Astrocyte (in vitro differentiated cells and primary cell): ENCODE results near the gene OR6C65. TPM values are rescaled to one million over a fixed set of nuclear protein-coding genes. Genes with fewer than 3 reads are reported as not detected.
"Not testable (repeated sequence)": the region's sequence is repeated elsewhere in the genome, so short reads cannot be mapped to it uniquely, and the experiment has no call there.

Experiments
- DNase-seq: peaks from one replicate; pipeline ENCODE4 v3.0.0-alpha.2; 2010; ENCODE audit warnings: low read depth
- FAIRE-seq: peaks from 2 replicates; lab custom pipeline; 2011; peaks lifted over from hg19 to GRCh38; lab: Jason Lieb, UNC
- H2AFZ ChIP-seq: 2 replicates; pipeline ENCODE4 v1.6.0; 2012; ENCODE audit warnings: low read depth, low read length, inconsistent platforms
- H3K27ac ChIP-seq: 2 replicates; pipeline ENCODE4 v1.5.1; 2011; ENCODE audit warnings: low read depth, low read length, inconsistent platforms
- H3K27me3 ChIP-seq: 2 replicates; pipeline ENCODE4 v1.6.0; 2011; ENCODE audit warnings: low read length, inconsistent platforms; ENCODE audit not compliant: insufficient read depth
- H3K36me3 ChIP-seq: 2 replicates; pipeline ENCODE4 v1.5.1; 2011; ENCODE audit warnings: low read length, inconsistent platforms; ENCODE audit not compliant: insufficient read depth
- H3K4me1 ChIP-seq: 2 replicates; pipeline ENCODE4 v1.5.1; 2011; ENCODE audit warnings: low read length, inconsistent platforms; ENCODE audit not compliant: insufficient read depth
- H3K4me2 ChIP-seq: 2 replicates; pipeline ENCODE4 v1.6.0; 2012; ENCODE audit warnings: low read length, inconsistent platforms
- H3K4me3 ChIP-seq: 2 replicates; pipeline ENCODE4 v1.5.1; 2011; ENCODE audit warnings: low read depth, mild to moderate bottlenecking, low read length, inconsistent platforms; ENCODE audit not compliant: insufficient read depth
- H3K79me2 ChIP-seq: 2 replicates; pipeline ENCODE4 v1.6.0; 2012; ENCODE audit warnings: mild to moderate bottlenecking, low read length, inconsistent platforms; ENCODE audit not compliant: insufficient read depth
- H3K9ac ChIP-seq: 2 replicates; pipeline ENCODE4 v1.6.0; 2012; ENCODE audit warnings: mild to moderate bottlenecking, low read length, inconsistent platforms
- H3K9me3 ChIP-seq: 2 replicates; pipeline ENCODE4 v1.5.1; 2012; ENCODE audit warnings: low read depth, mild to moderate bottlenecking, low read length, inconsistent platforms; ENCODE audit not compliant: insufficient read depth
- H4K20me1 ChIP-seq: 2 replicates; pipeline ENCODE4 v1.6.0; 2012; ENCODE audit warnings: low read length, inconsistent platforms; ENCODE audit not compliant: insufficient read depth
- H3K27ac Mint-ChIP-seq: one replicate; pipeline ENCODE4 v1.8.0; 2021; ENCODE audit warnings: mild to moderate bottlenecking, mixed read lengths; ENCODE audit not compliant: unreplicated experiment
- H3K27me3 Mint-ChIP-seq: one replicate; pipeline ENCODE4 v1.8.0; 2021; ENCODE audit warnings: low read depth, mixed read lengths; ENCODE audit not compliant: unreplicated experiment
- H3K36me3 Mint-ChIP-seq: one replicate; pipeline ENCODE4 v1.8.0; 2021; ENCODE audit warnings: low read depth, mixed read lengths; ENCODE audit not compliant: unreplicated experiment
- H3K4me1 Mint-ChIP-seq: one replicate; pipeline ENCODE4 v1.8.0; 2021; ENCODE audit warnings: low read depth, mixed read lengths; ENCODE audit not compliant: unreplicated experiment
- H3K4me3 Mint-ChIP-seq: one replicate; pipeline ENCODE4 v1.8.0; 2021; ENCODE audit warnings: mild to moderate bottlenecking, moderate library complexity, mixed read lengths; ENCODE audit not compliant: unreplicated experiment
- H3K9me3 Mint-ChIP-seq: one replicate; pipeline ENCODE4 v1.8.0; 2021; ENCODE audit warnings: mild to moderate bottlenecking, mixed read lengths; ENCODE audit not compliant: unreplicated experiment
- CTCF ChIP-seq: IDR thresholded peaks from 2 replicates; pipeline ENCODE4 v1.5.1; 2011; ENCODE audit warnings: low read depth, mild to moderate bottlenecking, inconsistent platforms, low read length, moderate library complexity; ENCODE audit not compliant: insufficient read depth
- EZH2 ChIP-seq: IDR thresholded peaks from 2 replicates; pipeline ENCODE4 v1.6.1; 2012; ENCODE audit warnings: mild to moderate bottlenecking, low read length, inconsistent platforms; ENCODE audit not compliant: insufficient read depth
- total RNA-seq: library from RNA; stranded (reverse); gene quantifications from 2 replicates; pipeline ENCODE4 v1.2.1, GENCODE V29; 2021

OR6C65 gene
- total RNA-seq, 1 donor from 2014 or later, result not detected

- TF ChIP-seq CTCF, result no peak
- TF ChIP-seq EZH2, result no peak
- Histone ChIP-seq H2AFZ (no peak overlapping the region), H3K4me1 (no peaks in the 10 kb centered on the region), H3K27me3 (no peaks in the 10 kb centered on the region), H3K9me3 (no peaks in the 10 kb centered on the region), H4K20me1 (no peaks in the 10 kb centered on the region), H3K9ac (no peak overlapping the region), H3K36me3 (no peaks in the 10 kb centered on the region), H3K4me2 (no peak overlapping the region), H3K4me3 (no peak overlapping the region), H3K27ac (no peak overlapping the region), H3K79me2 (no peaks in the 10 kb centered on the region)
- H3K27ac Mint-ChIP-seq, result no peak overlapping the region
- no peak for DNase-seq
- no peaks in the 10 kb centered on the region for H3K9me3 Mint-ChIP-seq
- FAIRE-seq, result no peak
- H3K27me3 Mint-ChIP-seq, result no peaks in the 10 kb centered on the region
- H3K4me1 Mint-ChIP-seq, result peaks cover 8% of the 10 kb centered on the region
- no peak overlapping the region for H3K4me3 Mint-ChIP-seq
- no peaks in the 10 kb centered on the region for H3K36me3 Mint-ChIP-seq
These were observed 8.1 kb upstream of the OR6C65 start for GRCh38 chr12:55392032-55392795.

- no peaks in the 10 kb centered on the region for H3K27me3 Mint-ChIP-seq
- FAIRE-seq (no peak), DNase-seq (no peak)
- H3K9ac ChIP-seq, result no peak overlapping the region
- no peaks in the 10 kb centered on the region for H3K36me3 ChIP-seq
- H4K20me1 ChIP-seq, result no peaks in the 10 kb centered on the region
- H3K27me3 ChIP-seq, result no peaks in the 10 kb centered on the region
- TF ChIP-seq EZH2 (no peak), CTCF (no peak)
- H3K36me3 Mint-ChIP-seq, result no peaks in the 10 kb centered on the region
- H3K9me3 ChIP-seq, result no peaks in the 10 kb centered on the region
- peak overlapping the region; percentile 59 for H3K27ac Mint-ChIP-seq
- H3K79me2 ChIP-seq, result no peaks in the 10 kb centered on the region
- no peak overlapping the region for H3K4me3 ChIP-seq
- H3K9me3 Mint-ChIP-seq, result no peaks in the 10 kb centered on the region
- no peak overlapping the region for H3K4me3 Mint-ChIP-seq
- H2AFZ ChIP-seq, result no peak overlapping the region
- no peak overlapping the region for H3K27ac ChIP-seq
- H3K4me1 ChIP-seq, result no peaks in the 10 kb centered on the region
- peaks cover 8% of the 10 kb centered on the region for H3K4me1 Mint-ChIP-seq
- no peak overlapping the region for H3K4me2 ChIP-seq
These were observed 4.0 kb upstream of the OR6C65 start for GRCh38 chr12:55396326-55396725.

- Histone ChIP-seq H3K4me1 (no peaks in the 10 kb centered on the region), H3K4me2 (no peak overlapping the region), H4K20me1 (no peaks in the 10 kb centered on the region), H3K4me3 (no peak overlapping the region), H3K36me3 (no peaks in the 10 kb centered on the region), H3K9me3 (no peaks in the 10 kb centered on the region), H3K9ac (no peak overlapping the region), H3K79me2 (no peaks in the 10 kb centered on the region), H3K27ac (no peak overlapping the region), H2AFZ (no peak overlapping the region), H3K27me3 (no peaks in the 10 kb centered on the region)
- Mint-ChIP-seq H3K4me3 (no peak overlapping the region), H3K9me3 (no peaks in the 10 kb centered on the region), H3K27ac (no peak overlapping the region), H3K36me3 (no peaks in the 10 kb centered on the region), H3K27me3 (no peaks in the 10 kb centered on the region), H3K4me1 (no peaks in the 10 kb centered on the region)
- FAIRE-seq (no peak), DNase-seq (no peak)
- TF ChIP-seq CTCF (no peak), EZH2 (no peak)
These were observed 7.5 kb downstream of the OR6C65 start for GRCh38 chr12:55407866-55408265.

GRCh38 chr12:55409133-55409532 lies 8.8 kb downstream of the OR6C65 start:
- DNase-seq, H3K79me2 ChIP-seq, FAIRE-seq, H3K9me3 Mint-ChIP-seq, H3K27me3 Mint-ChIP-seq, H3K36me3 ChIP-seq, H3K27ac ChIP-seq, H3K27me3 ChIP-seq, H3K9me3 ChIP-seq, H2AFZ ChIP-seq, H3K4me2 ChIP-seq, H3K4me1 ChIP-seq, H3K36me3 Mint-ChIP-seq, H3K4me3 ChIP-seq, H3K9ac ChIP-seq, H3K27ac Mint-ChIP-seq, H3K4me1 Mint-ChIP-seq, H4K20me1 ChIP-seq, H3K4me3 Mint-ChIP-seq: not testable (repeated sequence)
